Liver (tissue), 9 donors: ENCODE results near the gene OR10H3. TPM values are rescaled to one million over a fixed set of nuclear protein-coding genes. Genes with fewer than 3 reads are reported as not detected.

Experiments
- DNase-seq: peaks from one replicate; pipeline ENCODE4 v3.0.0-alpha.2; 2017; ENCODE audit warnings: low spot score
- H3K27ac ChIP-seq, 2 donors: one replicate each; pipeline ENCODE4 v1.7.0; 2013; ENCODE audit warnings: inconsistent platforms in 2 of 2, low read length in 2 of 2, control low read depth in 1 of 2, low read depth in 1 of 2, mild to moderate bottlenecking in 1 of 2
- H3K27me3 ChIP-seq, 4 donors: one replicate each; pipeline versions ENCODE4 v1.6.1 to v1.7.0; 2013; ENCODE audit warnings: low read length in 3 of 4, inconsistent platforms in 1 of 4, mild to moderate bottlenecking in 1 of 4, moderate library complexity in 1 of 4; ENCODE audit not compliant: control insufficient read depth in 4 of 4, insufficient read depth in 4 of 4
- H3K36me3 ChIP-seq, 4 donors: one replicate each; pipeline versions ENCODE4 v1.6.1 to v1.7.0; 2013; ENCODE audit warnings: low read length in 3 of 4, mild to moderate bottlenecking in 3 of 4, low read depth in 1 of 4, moderate library complexity in 1 of 4; ENCODE audit not compliant: control insufficient read depth in 4 of 4, insufficient read depth in 3 of 4
- H3K4me1 ChIP-seq, 4 donors: one replicate each; pipeline versions ENCODE4 v1.6.1 to v1.7.0; 2013; ENCODE audit warnings: low read length in 3 of 4, mild to moderate bottlenecking in 3 of 4, moderate library complexity in 1 of 4; ENCODE audit not compliant: control insufficient read depth in 4 of 4, insufficient read depth in 4 of 4
- H3K4me3 ChIP-seq, 3 donors: one replicate each; pipeline versions ENCODE4 v1.6.1 to v1.7.0; 2013; ENCODE audit warnings: low read length in 3 of 3, control low read depth in 1 of 3, low read depth in 1 of 3, mild to moderate bottlenecking in 1 of 3
- H3K9ac ChIP-seq, 2 donors: one replicate each; pipeline ENCODE4 v1.7.0; 2013; ENCODE audit warnings: low read length in 2 of 2, mild to moderate bottlenecking in 2 of 2, moderate library complexity in 2 of 2, control low read depth in 1 of 2, low read depth in 1 of 2
- H3K9me3 ChIP-seq, 4 donors: one replicate each; pipeline versions ENCODE4 v1.6.1 to v1.7.0; 2013; ENCODE audit warnings: low read length in 3 of 4; ENCODE audit not compliant: control insufficient read depth in 4 of 4
- EGR1 ChIP-seq, 2 donors: IDR thresholded peaks; 2 replicates each; pipeline ENCODE4 v1.6.1; 2016 to 2018; ENCODE audit warnings: antibody characterized with exemption in 2 of 2, low read depth in 2 of 2
- FOXA1 ChIP-seq: IDR thresholded peaks from 2 replicates; pipeline ENCODE4 v1.6.1; 2016; ENCODE audit warnings: antibody characterized with exemption
- FOXA2 ChIP-seq: IDR thresholded peaks from 2 replicates; pipeline ENCODE4 v1.6.1; 2016; ENCODE audit warnings: antibody characterized with exemption
- GABPA ChIP-seq, 2 donors: IDR thresholded peaks in 1 of 2; conservative IDR thresholded peaks in 1 of 2; 2 replicates each; pipeline ENCODE4 v1.6.1; 2016; ENCODE audit warnings: antibody characterized with exemption in 2 of 2, mild to moderate bottlenecking in 1 of 2, moderate library complexity in 1 of 2
- HNF4A ChIP-seq, 2 donors: conservative IDR thresholded peaks; 2 replicates each; pipeline ENCODE4 v1.6.1; 2016; ENCODE audit warnings: antibody characterized with exemption in 2 of 2, mild to moderate bottlenecking in 2 of 2
- HNF4G ChIP-seq: IDR thresholded peaks from 2 replicates; pipeline ENCODE4 v1.6.1; 2016; ENCODE audit warnings: antibody characterized with exemption
- JUND ChIP-seq, 2 donors: IDR thresholded peaks; 2 replicates each; pipeline ENCODE4 v1.6.1; 2016; ENCODE audit warnings: antibody characterized with exemption in 2 of 2
- NR2F2 ChIP-seq: IDR thresholded peaks from 2 replicates; pipeline ENCODE4 v1.6.1; 2016; ENCODE audit warnings: antibody characterized with exemption
- RAD21 ChIP-seq, 2 donors: IDR thresholded peaks; 2 replicates each; pipeline ENCODE4 v1.6.1; 2016; ENCODE audit warnings: antibody characterized with exemption in 2 of 2, mild to moderate bottlenecking in 2 of 2
- RXRA ChIP-seq, 2 donors: IDR thresholded peaks; 2 replicates each; pipeline ENCODE4 v1.6.1; 2017 to 2018; ENCODE audit warnings: antibody characterized with exemption in 2 of 2, mild to moderate bottlenecking in 1 of 2
- SP1 ChIP-seq: IDR thresholded peaks from 2 replicates; pipeline ENCODE4 v1.6.1; 2018; ENCODE audit warnings: antibody characterized with exemption, mild to moderate bottlenecking
- TAF1 ChIP-seq: conservative IDR thresholded peaks from 2 replicates; pipeline ENCODE4 v1.6.1; 2016; ENCODE audit warnings: antibody characterized with exemption, mild to moderate bottlenecking
- YY1 ChIP-seq: IDR thresholded peaks from 2 replicates; pipeline ENCODE4 v1.6.1; 2016; ENCODE audit warnings: antibody characterized with exemption, mild to moderate bottlenecking
- WGBS: extraction: QIAGEN DNeasy Blood & Tissue Kit; methylation state at CpG from one replicate; pipeline ENCODE4 v1.1.7; 2013; 5-methylcytosine and 5-hydroxymethylcytosine counted together
- polyA plus RNA-seq, 2 donors: library from polyadenylated mRNA; stranded (reverse) in 1 of 2; unstranded in 1 of 2; fragments of 200-250 nt in 1 of 2; fragments of >200 nt in 1 of 2; fragmentation: Nextera tagmentation in 1 of 2; extraction: Ambion mirVana in 1 of 2; gene quantifications; one replicate each; pipeline versions ENCODE4 v1.2.1 to v1.2.3, GENCODE V29; 2013 to 2015
- total RNA-seq, 2 donors: library from RNA; depleted of rRNA; stranded (reverse); fragments of >200 nt; gene quantifications; one replicate each; pipeline ENCODE4 v1.2.3, GENCODE V29; 2014
- TF ChIP-seq, protein P1 (sequence below): fragments of 150-350 bp; IDR thresholded peaks from 2 replicates; pipeline ENCODE4 v1.5.1; 2017; ENCODE audit warnings: improper control_type of control experiment, low read depth, low read length; ENCODE audit not compliant: missing input control
- TF ChIP-seq, protein P2 (sequence below): IDR thresholded peaks from 2 replicates; pipeline ENCODE4 v1.6.1; 2016; ENCODE audit warnings: antibody characterized with exemption, mild to moderate bottlenecking
- TF ChIP-seq, protein P3 (sequence below): IDR thresholded peaks from 2 replicates; pipeline ENCODE4 v1.6.1; 2016; ENCODE audit warnings: antibody characterized with exemption
- TF ChIP-seq, protein P4 (sequence below): IDR thresholded peaks from 2 replicates; pipeline ENCODE4 v1.6.1; 2016; ENCODE audit warnings: antibody characterized with exemption
- donor health status: healthy.
- donor health status: healthy.
- donor health status: healthy.
- donor health status: healthy.
- donor health status: healthy.

The OR10H3 gene
- total and polyA plus RNA-seq, 4 donors: not detected

DNA sequence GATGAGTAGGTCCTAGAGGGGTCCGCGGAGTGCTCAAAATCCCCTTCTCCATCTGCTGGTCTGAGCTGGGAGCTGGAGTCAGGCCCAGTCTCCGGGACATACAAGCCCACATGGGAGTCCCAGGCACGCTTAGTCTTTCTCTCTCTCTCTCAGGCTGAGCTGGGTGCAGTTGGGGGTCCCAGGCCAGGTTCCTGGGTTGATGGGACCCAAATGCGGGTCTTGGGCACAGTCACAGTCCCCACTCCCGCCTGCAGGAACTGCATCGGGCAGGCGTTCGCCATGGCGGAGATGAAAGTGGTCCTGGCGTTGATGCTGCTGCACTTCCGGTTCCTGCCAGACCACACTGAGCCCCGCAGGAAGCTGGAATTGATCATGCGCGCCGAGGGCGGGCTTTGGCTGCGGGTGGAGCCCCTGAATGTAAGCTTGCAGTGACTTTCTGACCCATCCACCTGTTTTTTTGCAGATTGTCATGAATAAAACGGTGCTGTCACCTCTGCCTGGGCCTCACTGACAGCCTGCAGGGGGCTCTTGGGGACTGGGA lies 41.1 kb upstream of the OR10H3 start:
- Histone ChIP-seq H3K4me1 (peaks cover 0 to 6% (median 2%) of the 10 kb centered on the region in 4 donors), H3K36me3 (peaks cover 2 to 15% (median 11%) of the 10 kb centered on the region in 4 donors), H3K27ac (no peak overlapping the region), H3K27me3 (no peaks in the 10 kb centered on the region), H3K4me3 (no peak overlapping the region), H3K9me3 (no peaks in the 10 kb centered on the region), H3K9ac (no peak overlapping the region)
- WGBS: 83% methylated on average over 19 of the region's 19 CpGs
- TF ChIP-seq, protein P1, sequence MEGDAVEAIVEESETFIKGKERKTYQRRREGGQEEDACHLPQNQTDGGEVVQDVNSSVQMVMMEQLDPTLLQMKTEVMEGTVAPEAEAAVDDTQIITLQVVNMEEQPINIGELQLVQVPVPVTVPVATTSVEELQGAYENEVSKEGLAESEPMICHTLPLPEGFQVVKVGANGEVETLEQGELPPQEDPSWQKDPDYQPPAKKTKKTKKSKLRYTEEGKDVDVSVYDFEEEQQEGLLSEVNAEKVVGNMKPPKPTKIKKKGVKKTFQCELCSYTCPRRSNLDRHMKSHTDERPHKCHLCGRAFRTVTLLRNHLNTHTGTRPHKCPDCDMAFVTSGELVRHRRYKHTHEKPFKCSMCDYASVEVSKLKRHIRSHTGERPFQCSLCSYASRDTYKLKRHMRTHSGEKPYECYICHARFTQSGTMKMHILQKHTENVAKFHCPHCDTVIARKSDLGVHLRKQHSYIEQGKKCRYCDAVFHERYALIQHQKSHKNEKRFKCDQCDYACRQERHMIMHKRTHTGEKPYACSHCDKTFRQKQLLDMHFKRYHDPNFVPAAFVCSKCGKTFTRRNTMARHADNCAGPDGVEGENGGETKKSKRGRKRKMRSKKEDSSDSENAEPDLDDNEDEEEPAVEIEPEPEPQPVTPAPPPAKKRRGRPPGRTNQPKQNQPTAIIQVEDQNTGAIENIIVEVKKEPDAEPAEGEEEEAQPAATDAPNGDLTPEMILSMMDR: no peak
- TF ChIP-seq YY1 (no peak), HNF4G (no peak), FOXA2 (no peak), EGR1 (IDR thresholded peaks at IDR 0.05; ENCODE audit: low read depth in 2 of 2) (no peak)
- TF ChIP-seq, protein P2, sequence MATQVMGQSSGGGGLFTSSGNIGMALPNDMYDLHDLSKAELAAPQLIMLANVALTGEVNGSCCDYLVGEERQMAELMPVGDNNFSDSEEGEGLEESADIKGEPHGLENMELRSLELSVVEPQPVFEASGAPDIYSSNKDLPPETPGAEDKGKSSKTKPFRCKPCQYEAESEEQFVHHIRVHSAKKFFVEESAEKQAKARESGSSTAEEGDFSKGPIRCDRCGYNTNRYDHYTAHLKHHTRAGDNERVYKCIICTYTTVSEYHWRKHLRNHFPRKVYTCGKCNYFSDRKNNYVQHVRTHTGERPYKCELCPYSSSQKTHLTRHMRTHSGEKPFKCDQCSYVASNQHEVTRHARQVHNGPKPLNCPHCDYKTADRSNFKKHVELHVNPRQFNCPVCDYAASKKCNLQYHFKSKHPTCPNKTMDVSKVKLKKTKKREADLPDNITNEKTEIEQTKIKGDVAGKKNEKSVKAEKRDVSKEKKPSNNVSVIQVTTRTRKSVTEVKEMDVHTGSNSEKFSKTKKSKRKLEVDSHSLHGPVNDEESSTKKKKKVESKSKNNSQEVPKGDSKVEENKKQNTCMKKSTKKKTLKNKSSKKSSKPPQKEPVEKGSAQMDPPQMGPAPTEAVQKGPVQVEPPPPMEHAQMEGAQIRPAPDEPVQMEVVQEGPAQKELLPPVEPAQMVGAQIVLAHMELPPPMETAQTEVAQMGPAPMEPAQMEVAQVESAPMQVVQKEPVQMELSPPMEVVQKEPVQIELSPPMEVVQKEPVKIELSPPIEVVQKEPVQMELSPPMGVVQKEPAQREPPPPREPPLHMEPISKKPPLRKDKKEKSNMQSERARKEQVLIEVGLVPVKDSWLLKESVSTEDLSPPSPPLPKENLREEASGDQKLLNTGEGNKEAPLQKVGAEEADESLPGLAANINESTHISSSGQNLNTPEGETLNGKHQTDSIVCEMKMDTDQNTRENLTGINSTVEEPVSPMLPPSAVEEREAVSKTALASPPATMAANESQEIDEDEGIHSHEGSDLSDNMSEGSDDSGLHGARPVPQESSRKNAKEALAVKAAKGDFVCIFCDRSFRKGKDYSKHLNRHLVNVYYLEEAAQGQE: no peak
- DNase-seq: no peak

DNA sequence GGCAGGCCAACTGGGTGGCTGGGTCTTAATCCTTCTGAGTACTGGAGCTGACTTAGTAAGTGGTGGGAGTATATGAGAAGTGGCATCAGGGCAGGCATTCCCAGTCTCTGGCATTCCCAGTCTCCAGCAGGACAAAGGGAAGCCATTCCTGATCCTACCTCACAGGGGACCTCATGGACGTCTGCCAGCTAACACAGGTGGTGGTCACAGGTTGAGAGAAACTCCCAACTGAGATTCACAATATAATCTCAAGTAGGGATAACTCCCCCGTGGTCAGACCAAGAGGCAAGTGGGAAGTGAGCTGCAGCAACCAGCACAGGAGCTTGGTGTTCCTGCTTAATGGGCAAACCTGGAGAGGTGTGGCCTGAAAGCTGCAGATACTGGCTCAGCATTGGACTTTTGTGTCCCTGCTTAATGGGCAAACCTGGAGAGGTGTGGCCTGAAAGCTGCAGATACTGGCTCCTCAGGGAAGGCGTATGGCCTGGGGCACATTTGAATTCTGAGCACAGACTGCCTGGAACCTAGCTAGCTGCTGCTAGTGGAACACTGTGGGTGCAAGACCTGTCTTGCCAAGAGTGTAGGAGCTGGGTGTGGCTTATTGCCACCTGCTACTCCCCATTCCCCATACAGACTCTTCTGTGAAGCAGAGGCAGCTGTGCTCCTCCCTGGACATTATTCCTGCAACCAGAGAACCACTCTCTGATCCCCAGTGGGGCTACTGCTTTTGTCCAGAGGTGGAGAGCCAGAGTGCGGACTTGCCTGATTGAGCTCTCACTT lies 35.8 kb upstream of the OR10H3 start:
- Histone ChIP-seq H3K27me3 (no peaks in the 10 kb centered on the region), H3K9ac (no peak overlapping the region), H3K4me3 (no peak overlapping the region), H3K36me3 (peaks cover under 1 to 14% (median 7%) of the 10 kb centered on the region in 4 donors), H3K9me3 (no peaks in the 10 kb centered on the region), H3K27ac (no peak overlapping the region), H3K4me1 (peaks cover 0 to 12% (median 11%) of the 10 kb centered on the region in 4 donors)
- TF ChIP-seq HNF4G (peak; percentile 63), NR2F2 (no peak), HNF4A (conservative IDR thresholded peaks at IDR 0.05) (peak in 1 of 2 donors; percentile 91), GABPA (IDR thresholded peaks at IDR 0.05 in 1 of 2, conservative IDR thresholded peaks at IDR 0.05 in 1 of 2) (no peak), FOXA1 (no peak), TAF1 (peak; percentile 80), FOXA2 (no peak), RXRA (IDR thresholded peaks at IDR 0.05) (peak in 1 of 2 donors; percentile 75), RAD21 (IDR thresholded peaks at IDR 0.05) (peak in 1 of 2 donors; percentile 60), YY1 (no peak), SP1 (peak; percentile 94), JUND (IDR thresholded peaks at IDR 0.05) (no peak)
- TF ChIP-seq, protein P3, sequence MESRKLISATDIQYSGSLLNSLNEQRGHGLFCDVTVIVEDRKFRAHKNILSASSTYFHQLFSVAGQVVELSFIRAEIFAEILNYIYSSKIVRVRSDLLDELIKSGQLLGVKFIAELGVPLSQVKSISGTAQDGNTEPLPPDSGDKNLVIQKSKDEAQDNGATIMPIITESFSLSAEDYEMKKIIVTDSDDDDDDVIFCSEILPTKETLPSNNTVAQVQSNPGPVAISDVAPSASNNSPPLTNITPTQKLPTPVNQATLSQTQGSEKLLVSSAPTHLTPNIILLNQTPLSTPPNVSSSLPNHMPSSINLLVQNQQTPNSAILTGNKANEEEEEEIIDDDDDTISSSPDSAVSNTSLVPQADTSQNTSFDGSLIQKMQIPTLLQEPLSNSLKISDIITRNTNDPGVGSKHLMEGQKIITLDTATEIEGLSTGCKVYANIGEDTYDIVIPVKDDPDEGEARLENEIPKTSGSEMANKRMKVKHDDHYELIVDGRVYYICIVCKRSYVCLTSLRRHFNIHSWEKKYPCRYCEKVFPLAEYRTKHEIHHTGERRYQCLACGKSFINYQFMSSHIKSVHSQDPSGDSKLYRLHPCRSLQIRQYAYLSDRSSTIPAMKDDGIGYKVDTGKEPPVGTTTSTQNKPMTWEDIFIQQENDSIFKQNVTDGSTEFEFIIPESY: no peak
- TF ChIP-seq, protein P4, sequence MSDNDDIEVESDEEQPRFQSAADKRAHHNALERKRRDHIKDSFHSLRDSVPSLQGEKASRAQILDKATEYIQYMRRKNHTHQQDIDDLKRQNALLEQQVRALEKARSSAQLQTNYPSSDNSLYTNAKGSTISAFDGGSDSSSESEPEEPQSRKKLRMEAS: no peak
- WGBS: 72% methylated on average over 4 of the region's 4 CpGs
- no peak for DNase-seq
